Left kidney (tissue), 2 donors: ENCODE measurements around the gene SLC9A8. TPM values are rescaled to one million over a fixed set of nuclear protein-coding genes. Genes with fewer than 3 reads are reported as not detected.
"Not testable (repeated sequence)": the region's sequence is repeated elsewhere in the genome, so short reads cannot be mapped to it uniquely, and the experiment has no call there.

ENCODE experiments used
- DNase-seq: peaks from one replicate; pipeline ENCODE4 v3.0.0-alpha.2; 2013
- polyA plus RNA-seq: library from polyadenylated mRNA; unstranded; fragments of 120-200 nt; gene quantifications from one replicate; pipeline ENCODE4 v1.2.1, GENCODE V29; 2013; ENCODE audit not compliant: insufficient read length

The SLC9A8 gene
- polyA plus RNA-seq, 1 donor, result 10.3 TPM

DNA sequence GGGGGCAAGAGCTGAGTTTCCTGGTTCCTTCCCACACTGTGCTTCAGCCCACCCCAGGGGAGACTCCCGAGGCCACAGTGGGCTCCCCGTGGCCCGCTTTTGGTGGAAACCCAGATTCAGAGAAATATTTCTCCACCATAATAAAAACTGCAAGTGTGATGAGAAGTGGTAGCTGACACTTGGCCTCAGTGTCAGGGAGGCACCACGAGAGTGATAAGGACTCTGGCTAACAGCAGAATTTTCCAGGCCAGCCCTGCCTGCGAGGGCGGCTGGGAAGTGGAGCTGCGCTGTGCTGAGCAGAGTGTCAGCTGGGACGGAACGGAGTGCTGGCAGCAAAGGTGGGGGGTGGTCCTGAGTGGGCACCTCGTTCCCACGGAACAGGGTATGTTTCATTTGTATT, 80.2 kb downstream of the SLC9A8 start:
- no peak for DNase-seq

DNA sequence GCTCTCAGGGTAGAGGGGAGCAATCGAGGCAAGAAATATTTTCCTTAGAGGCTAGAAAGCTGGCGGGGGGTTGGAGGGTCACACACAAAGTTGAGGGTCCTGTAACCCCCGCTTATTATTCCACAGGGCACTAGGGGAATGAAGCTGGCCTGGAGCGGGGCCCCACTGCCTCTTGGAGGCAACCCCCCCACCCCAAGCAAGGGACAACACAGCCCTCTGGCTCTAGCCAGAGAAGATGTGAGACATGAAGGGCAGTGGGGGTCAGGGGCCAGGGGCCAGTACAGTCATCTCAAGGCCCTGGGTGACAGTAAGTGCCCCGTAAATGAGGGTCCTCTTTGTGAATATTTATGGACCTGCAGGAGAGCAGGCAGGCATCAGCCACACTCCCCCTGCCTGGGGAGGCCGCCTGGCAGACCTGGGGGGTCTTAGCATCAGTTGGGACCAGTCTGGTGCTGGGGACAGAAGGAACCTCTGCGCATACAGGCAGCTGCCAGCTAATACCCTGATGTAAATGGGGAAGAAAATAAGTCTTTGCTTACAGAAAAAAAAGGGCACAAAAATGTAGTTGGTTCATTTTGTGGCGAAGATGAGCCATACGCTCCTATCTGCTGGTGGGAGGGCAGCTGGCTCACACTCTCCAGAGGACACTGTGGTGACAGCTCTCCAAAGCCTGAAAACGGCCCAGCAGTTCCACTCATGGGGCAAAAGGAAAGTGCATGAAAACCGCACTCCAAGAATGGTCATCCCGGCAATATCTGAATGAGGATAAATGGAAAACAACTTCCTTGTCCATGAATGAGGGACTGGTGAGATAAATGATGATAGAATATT, 80.8 kb downstream of the SLC9A8 start:
- no peak for DNase-seq

DNA sequence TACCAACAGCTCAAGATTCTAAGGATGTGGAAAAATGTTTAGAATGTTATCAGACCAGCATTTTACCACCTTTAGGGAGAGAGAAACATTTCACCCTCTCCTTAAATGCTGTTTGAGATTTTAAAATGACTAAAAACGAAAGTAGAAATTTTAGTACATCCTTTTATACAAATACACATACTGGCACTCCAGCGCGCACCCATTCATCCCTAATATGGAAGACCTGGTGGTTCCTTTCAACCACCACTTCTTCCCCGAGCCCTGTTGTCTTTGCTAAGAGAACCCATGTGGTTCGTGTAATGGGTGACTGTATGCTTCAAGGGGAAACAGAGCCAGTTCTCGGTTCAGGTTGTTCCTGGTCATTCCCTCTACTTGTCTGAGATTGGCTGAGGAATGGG, 81.4 kb downstream of the SLC9A8 start:
- DNase-seq, result no peak

DNA sequence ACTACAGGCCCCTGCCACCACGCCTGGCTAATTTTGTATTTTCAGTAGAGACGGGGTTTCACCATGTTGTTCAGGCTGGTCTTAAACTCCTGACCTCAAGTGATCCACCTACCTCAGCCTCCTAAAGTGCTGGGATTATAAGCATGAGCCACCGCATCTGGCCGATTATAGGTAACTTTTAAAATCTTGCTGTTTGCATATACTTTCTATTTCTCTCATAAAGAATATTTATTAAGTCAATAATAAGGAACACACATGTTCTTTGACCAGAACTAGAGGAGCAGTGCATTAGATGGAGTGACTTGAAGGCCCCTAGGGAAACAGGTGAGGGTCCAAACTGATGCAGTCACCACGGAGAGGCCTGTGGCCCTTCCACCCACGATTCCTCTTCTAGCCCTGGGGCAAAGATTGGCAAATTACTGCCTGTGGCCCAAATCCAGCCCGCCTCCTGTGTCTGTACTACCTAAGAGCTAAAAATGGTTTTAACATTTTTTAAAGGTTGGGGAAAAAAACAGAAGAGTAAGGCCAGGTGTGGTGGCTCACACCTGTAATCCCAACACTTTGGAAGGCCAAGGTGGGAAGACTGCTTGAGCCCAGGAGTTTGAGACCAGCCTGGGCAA, 83.0 kb downstream of the SLC9A8 start:
- DNase-seq, result not testable (repeated sequence)

DNA sequence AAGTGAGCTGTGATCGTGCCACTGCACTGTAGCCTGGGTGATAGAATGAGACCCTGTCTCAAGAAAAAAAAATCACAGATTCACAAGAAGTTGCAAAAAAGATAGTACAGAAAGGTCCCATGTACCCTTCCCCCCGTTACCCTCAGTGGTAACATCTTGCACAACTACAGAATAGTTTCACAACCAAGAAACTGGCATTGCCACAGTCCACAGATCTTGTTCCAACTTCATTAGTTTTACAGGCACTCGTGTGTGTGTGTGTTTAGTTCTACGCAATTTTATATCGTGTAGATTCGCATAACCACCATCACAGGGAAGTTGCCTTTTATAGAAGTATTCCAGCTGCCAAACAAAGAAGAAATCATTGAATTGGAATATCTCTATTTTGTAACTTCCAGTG, 83.6 kb downstream of the SLC9A8 start:
- no peak for DNase-seq

DNA sequence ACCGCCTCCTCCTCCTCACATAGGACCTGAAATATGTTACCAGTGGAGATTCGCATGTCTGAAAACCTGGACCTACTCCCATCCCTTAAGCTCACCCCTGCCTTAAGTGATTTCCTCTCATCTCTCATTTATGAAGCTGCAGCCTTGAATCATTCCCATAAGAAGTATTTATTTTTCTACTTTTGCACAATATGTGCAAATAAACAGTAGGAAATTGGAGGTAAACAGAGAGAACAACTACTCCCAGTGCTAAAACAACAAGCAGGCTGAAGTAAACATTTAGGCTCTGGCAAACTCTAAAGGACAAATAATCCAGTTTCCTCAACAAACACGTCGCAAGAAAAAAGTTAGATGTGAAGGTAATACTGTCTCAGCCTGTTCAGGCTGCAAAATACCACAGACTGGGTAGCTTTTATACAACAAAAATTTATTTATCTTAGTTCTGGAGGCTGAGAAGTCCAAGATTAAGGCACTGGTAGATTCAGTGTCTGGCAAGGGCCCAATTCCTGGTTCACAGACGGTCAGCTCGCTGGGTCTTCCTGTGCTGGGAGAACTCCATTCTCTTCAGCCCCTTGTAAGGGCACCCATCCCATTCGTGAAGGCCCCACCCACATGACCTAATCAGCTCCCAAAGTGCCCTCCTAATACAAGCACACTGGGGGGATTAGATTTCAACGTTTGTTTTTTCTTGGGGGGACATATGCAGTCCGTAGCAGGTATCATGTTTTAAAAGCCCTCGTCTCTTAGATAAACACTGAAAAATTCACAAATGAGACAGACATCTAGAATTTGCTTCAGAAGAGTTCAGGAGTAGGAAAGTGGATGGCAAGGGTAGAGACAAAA, 87.1 kb downstream of the SLC9A8 start:
- no peak for DNase-seq

DNA sequence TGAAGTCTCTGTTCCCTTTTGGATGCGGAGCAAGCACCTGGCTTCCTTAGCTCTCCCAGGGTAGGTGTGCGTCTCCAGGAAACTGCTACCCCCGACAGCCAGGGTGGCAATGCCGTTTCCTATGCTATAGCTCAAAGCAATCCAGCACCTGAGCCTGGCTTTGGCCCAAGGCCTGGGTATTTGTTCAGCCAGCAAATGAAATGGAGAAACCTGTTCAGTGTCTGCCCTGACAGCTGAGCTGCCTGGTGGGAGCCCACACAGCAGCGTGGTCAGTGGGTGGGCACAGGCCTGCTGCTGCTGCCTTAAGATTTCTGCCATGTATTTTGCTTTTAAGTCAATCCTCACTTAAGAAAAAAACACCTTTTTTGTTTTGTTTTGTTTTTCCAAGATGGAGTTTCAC, 89.0 kb downstream of the SLC9A8 start:
- DNase-seq, result no peak

DNA sequence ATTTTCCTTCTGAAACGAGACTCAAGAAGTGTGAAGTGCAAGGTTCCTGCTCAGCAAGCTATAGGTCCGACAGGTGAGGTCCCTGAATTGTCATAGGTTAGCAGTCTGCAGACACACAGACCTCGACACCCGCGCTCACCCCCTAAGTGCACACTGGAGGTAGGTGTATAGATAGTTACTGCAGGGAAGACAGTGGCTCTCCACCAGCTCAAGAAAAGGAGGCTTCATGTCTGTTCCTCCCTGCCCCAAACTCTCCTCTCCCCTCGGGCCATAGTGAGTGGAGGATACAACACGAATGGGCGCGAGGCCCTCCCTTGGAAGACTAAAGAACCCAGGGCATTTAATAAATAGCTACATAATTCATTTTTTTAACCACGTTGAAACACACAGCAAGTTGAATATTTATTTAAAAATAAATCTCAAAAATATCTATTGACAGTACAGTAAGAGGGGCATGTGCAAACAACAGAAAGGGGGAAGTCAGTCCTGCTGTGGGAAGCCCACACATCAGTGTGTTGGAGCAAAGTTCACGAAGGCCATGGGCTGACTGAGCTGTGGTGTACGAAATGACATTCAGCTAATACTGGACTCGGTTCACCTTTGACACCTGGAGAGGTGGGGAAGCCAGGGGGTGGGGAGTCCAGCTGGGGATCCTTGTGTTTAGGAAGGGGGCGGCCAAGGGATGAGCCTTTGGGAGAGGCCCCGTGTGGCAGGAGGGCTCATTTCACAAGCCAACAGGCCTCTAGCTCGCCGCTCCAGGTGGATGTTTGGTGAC, 92.0 kb downstream of the SLC9A8 start:
- no peak for DNase-seq

DNA sequence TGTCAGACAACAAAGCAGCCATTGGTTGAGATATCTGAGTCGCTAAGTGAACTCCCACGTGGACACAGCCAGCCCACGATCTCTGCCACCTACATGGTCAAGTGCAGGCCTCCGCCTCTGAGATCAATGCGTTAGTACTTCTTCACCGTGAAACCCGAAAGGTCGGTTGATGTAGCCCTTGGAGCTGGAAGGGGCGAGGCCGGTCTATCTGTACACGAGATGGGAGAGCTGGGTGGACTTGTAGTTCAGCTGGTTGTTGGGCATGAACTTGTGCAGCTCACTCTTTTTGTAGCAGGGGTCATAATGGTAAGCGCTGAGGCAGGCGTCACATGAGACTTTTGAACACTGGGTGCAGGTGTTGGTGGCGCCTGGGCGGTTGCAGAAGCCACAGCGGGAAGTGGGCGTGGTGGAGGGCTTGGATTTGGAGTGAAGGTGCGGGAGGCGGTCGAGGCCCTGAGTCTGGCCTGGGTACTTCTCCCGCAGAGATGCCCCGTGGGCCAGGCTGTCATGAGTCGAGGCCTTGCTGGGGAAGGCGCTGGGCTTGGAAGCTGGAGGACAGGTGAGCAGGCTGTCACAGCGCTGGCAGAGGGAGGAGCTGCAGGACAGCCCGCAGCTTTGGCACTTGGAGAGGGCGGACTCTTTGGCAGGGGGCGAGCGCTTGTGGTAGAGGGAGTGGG, 92.9 kb downstream of the SLC9A8 start:
- DNase-seq, result no peak

DNA sequence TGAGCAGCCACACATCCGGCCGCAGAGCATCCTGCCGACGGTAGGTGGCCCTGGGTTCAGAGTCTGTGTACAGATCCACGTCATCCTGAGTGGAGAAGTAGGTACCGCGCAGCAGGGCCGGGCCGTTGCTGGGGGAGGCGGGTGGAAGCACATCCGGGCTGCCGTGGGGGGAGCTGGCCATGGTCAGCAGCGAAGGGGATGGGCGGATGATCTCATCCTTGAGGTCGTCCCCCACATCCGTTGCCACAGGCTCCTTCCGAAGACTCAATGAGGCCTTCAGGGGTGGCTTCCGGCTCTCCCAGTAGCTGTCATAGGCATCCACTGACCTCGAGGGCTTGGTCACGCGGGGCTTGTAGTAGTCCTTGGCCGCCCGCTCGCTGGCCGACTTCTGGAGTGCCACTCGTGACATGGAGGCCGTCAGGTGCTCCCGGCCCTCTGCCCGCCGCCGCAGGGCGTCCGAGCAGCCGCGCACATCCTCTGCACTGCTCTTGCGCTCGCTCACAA, 93.5 kb downstream of the SLC9A8 start:
- DNase-seq, result no peak

DNA sequence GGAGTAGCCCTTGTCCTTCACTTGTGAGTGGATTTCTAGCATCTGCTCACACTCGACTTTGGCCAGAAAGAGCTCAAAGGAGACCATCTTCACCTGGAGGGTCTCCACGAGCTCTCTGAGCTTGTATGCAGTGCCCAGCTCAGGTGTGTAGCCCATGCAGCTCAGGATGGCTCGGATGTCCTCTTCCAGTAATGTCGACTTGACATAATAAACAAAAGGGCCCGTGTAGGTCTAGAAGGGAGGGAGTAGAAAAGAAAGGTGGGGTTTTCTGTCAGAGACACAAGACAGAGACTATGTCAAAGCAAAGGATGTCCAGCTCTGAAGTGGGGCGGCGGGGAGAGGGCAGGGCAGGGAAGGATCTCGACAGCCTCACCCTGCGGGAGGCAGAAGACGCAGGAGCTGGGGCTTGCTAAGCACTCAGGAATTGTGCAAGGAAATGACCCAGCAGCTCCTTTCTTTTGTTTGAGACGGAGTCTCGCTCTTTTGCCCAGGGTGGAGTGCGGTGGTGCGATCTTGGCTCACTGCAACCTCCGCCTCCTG, 94.1 kb downstream of the SLC9A8 start:
- DNase-seq, result no peak

DNA sequence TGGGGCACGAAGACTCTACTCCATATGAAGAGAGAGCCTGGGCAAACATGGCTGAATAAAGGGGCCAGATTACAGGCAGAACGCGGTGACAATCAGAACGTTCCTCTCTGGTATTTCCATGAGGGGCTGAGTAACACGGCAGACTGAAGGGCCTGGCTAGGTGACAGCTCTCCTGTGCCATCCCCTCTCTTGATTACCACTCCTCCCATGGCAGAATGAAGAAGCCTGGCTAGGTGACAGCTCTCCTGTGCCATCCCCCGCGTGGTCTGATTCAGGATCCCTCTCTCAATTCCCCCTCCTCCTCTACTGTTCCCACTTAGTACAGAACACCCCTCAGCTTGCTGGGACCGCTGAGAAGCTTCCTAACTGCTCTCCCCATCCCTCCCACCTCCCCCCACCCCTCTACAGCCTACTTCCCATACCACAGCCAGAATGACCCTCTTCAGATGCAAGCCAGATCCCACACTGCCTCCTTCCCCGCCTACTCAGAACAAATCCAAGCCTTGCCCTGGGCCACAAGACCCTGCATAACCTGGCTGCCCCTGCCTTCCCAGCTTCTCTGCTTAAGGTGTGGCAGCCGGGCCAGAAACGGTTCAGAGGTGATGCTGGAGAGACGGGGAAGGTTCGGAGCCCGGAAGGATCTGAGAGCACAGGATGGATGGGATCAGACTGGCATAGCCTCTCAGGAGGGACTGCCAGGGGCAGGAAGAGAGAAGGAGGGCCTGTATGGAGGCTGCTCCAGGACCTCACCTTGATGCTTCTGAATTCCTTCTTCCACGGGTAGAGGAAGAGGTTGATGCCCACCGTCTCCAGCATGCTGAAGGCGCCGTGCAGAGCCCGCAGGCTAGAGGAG, 95.0 kb downstream of the SLC9A8 start:
- DNase-seq, result no peak

DNA sequence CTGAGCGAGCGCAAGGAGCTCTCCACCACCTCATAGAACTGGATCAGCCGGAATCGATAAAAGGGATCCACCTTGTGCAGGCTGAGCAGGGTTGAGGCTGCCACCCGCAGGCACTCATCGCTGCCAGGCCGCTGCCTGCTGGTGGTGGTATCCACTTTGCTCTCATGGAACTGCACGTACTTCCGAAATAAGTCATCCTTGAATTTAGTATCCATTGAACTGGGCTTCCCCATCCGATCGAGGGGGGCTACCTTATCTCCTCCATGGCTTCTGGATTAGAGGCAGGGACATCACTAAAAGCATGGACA, 95.6 kb downstream of the SLC9A8 start:
- no peak for DNase-seq

DNA sequence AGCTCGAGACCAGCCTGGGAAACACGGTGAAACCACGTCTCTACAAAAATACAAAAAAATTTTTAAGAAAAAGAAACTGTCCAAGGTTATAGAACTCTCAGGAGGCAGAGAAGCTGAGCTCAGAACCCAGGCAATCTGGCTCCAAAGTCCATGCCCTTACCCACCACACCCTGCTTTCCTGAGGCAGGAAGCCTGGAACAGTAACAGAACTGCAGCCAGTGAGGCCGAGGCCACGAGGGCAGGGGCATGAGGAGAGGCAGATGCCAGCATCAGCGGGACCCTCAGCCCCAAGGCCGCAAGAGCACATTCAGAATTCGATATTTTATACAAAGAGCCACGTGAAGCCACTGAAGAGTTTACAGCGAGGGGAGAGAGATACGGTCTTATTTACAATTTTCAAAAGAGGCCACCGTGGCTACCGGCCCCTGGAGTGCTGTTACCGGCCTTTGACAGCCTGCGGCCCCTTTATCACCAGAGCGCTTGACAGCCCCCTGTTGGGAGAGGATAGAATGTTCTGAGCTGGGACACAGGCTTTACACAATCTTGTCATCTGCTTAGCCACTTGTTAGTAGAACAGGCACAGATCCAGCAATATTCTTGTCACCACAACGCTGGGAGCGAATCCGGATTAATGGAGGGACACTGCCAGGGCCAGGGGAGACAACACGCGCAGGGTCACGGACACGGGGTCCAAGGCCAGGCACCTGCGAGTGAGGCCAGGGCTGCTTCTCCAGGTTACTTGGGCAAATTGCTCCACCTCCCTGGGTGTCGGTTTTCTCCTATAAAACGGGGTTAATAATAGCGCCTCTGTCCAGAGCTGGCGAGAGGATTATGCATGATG, 97.1 kb downstream of the SLC9A8 start:
- DNase-seq, result no peak

DNA sequence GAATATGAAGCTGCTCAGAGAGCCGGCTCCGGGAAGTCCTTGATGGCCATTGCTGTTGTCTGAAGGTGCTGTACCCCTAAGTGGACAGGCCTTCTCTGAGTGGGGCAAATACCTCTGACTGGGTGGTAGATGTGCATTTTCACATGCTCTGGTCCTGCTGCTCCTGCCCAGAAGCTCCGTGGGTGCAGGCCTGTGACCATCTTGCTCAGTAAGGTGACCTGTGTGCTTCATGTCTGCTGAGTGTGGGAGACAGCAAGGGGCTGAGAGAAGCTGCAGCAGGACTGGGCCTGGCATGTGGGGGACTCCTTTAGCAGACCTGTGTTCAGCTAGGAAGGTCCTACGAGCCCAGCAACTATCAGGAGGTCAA, 97.7 kb downstream of the SLC9A8 start:
- DNase-seq, result no peak

DNA sequence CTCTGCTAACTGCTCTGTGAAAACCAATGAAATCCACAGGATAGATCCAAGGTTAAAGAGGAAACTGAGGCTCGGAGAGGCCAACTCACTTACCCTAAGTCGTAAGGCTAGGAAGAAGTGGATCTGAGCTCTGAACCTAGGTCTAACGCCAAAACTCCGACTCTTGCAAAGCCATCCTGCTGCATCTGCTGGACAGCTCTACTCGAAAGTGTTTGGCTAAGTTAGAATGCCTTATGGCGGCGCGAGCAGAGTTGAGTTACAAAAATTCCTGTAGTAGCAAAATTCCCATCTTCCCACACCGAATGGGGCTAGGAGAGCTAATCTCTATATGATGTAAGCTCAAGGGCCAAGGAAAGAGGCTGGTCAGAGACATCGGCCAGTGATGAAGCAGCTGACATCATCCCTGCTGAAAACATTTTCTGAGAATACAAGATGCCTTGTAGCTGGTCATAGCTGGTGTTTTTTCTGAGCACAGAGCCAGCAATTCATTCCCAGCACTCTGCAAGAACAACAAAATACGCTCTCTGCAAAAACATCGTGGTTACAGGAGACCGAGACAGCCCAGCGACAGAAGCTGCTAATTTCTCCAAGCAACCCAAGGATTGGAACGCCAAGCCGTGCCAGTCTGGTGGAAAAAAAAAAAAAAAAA, 100.9 kb downstream of the SLC9A8 start:
- DNase-seq, result no peak

DNA sequence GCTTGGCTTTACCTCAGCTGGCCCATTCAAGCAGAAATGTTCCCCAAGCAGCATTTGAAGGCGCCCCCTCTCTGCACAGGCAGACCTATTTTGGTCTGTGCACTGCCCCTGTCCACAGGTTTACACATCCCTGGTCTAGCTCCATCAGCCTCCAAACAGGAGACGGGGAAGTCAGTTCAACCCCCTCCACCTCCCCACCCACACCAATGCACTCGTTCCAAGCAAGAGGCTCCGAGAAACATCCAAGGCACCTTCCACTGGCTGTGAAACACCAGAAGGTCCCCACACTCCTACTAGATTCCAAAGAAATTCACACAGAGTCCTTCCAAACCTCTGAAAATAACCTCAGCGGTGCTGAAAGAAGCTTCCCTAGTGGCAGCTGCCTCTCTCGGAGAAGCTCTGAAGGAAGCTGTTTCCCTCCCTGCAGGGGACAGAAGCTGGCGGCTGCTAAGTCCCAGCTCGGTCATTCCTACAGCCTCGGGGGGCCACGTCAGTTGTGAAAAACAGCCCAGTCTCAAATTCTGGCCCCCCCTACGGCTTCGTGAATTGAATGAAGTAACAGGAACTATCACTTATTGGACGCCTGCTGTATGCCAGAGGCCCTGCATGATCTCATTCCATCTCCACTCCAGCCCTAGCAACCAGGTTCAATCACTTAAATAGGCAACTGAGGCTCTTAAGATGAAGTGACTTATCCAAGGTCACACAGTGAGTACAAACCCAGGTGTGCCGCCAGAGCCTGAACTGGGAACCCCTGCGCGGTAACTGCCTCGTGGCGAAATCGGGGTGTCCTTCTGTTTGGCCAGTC, 101.9 kb downstream of the SLC9A8 start:
- no peak for DNase-seq

DNA sequence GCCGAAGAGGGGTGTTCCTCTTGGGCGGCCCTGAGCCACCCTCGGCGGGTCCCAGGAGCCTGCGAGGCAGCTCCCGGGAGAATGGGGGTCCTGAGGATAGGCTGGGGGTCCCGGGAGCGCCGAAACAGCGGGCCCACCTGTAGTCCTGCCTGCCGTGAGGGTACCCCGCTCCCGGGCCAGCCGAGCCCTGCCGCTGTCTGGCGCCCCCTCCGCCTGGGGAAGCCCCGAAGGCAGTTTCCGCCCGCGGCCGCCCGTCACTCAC, 102.4 kb downstream of the SLC9A8 start:
- DNase-seq, result no peak
